GM21423 (cell line): Measurements from ENCODE around the gene BABAM2.
A peak's percentile ranks its signal among the peaks of the same experiment; 100 is the strongest.
"Not testable (repeated sequence)": the region's sequence is repeated elsewhere in the genome, so short reads cannot be mapped to it uniquely, and the experiment has no call there.

Experiments used
- ATAC-seq: cut with Tn5 transposase; IDR thresholded peaks from one replicate; pipeline ENCODE4 v1.9.1; 2021; ENCODE audit warnings: mild to moderate bottlenecking, moderate library complexity; ENCODE audit not compliant: unreplicated experiment

BABAM2 gene

DNA sequence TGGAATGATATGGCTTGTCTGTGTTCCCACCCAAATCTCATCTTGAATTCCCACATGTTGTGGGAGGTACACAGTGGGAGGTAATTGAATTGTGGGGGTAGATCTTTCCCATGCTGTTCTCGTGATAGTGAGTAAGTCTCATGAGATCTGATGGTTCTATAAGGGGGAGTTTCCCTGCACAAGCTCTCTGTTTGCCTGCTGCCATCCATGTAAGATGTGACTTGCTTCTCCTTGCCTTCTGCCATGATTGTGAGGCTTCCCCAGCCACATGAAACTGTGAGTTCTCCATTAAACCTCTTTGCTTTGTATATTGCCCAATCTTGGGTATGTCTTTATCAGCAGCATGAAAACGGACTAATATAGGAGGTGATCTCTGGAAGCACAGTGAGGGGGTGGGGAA is 78.4 kb downstream of the BABAM2 start:
- not testable (repeated sequence) for ATAC-seq

GRCh38 chr2:27972311-27972710 is 81.8 kb downstream of the BABAM2 start:
- ATAC-seq, result no peak

- ATAC-seq, result no peak
These were observed 83.1 kb downstream of the BABAM2 start for GRCh38 chr2:27973592-27973991.

GRCh38 chr2:27976308-27976707 is 85.8 kb downstream of the BABAM2 start:
- ATAC-seq, result no peak

GRCh38 chr2:27977731-27978312 is 87.3 kb downstream of the BABAM2 start:
- ATAC-seq, result no peak

DNA sequence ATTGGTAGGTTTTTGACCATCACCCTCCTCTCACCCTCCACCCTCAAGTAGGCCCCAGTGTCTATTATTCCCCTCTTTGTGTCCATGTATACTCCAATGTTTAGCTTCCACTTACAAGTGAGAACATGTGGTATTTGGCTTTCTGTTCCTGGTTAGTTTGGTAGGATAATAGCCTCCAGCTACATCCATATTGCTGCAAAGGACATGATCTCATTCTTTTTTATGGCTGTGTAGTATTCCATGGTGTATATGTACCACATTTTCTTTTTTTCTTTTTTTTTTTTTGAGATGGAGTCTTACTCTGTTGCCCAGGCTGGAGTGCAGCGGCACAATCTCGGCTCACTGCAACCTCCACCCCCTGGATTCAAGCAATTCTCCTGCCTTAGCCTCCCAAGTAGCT is 88.2 kb downstream of the BABAM2 start:
- not testable (repeated sequence) for ATAC-seq

- ATAC-seq, result peak; percentile 65
These were observed 89.7 kb downstream of the BABAM2 start for GRCh38 chr2:27980242-27980641.

DNA sequence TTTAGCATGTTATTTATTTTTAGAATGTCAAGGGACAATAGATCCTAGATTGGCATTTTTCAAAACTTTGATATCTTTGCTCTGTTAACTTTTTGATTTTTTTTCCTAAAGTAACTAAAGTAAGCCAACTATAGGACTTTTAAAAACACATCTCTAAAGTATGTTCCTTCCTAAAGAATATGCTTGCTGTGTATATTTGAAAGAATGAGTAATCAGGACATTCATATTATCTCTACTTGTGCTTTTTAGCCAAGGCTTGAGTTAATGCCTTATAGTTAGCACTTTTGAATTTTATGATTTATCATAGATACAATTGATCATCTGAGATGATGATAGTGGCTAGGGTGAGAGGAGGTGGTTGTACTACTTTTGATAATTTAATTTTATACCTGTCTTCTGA is 93.6 kb downstream of the BABAM2 start:
- ATAC-seq, result no peak

GRCh38 chr2:27988306-27988705 is 97.8 kb downstream of the BABAM2 start:
- ATAC-seq, result no peak

GRCh38 chr2:27988718-27989117 is 98.2 kb downstream of the BABAM2 start:
- ATAC-seq, result no peak

DNA sequence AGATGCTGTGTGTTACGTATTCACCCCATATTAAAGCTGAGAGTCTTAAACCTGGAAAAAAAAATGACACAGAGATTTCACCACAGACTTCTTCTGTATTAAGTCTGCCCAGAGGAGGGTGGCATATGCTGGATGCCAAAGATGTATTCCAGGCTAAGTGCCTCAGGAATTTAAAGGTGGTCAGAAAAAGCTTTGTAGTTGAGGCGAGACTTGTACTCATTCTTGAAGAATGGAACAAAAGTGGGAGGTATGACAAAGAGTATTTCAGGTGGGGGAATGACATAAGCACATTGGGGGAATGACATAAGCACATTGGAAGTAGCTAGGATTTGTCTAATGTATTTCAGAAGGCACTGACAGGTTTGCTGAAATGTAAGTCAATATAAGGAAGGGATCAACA is 98.6 kb downstream of the BABAM2 start:
- ATAC-seq, result no peak

- no peak for ATAC-seq
These were observed 99.6 kb downstream of the BABAM2 start for GRCh38 chr2:27990030-27990590.

GRCh38 chr2:27991146-27991545 is 100.6 kb downstream of the BABAM2 start:
- no peak for ATAC-seq

GRCh38 chr2:27992787-27993401 is 102.4 kb downstream of the BABAM2 start:
- no peak for ATAC-seq

GRCh38 chr2:27993402-27993787 is 102.9 kb downstream of the BABAM2 start:
- no peak for ATAC-seq

DNA sequence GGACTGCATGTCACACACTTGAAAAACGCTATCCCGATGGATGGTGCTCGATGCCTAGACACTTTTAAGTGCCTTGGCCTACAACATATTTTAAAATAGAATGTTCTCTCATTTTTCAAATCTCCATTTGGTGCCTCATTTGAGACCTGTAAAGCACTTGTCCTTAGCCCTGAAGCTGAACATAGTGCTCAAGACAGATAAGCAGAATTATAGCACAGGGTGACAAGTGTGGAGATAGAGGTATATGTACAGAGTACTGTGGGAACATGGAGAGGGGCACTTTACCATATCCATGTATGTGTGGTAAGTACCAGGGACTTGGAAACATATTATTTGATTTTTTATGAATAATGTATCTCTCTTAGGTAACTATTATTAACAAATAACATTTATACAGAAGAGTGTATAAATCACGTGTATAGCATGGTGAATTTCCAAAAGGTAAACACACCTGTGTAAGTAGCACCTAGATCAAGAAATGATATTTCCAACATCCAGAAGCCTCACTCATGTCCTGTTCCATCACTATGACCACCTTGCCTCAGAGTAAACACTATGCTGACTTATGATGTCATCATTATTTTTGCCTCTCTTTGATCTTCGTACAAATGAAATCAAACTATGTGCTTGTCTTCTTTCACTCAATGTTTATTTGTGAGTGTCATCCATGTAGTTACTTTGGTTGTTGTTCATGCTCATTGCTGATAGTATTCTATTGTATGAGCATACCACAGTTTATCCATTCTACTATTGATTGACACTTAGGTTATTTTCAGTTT is 103.6 kb downstream of the BABAM2 start:
- ATAC-seq, result no peak

DNA sequence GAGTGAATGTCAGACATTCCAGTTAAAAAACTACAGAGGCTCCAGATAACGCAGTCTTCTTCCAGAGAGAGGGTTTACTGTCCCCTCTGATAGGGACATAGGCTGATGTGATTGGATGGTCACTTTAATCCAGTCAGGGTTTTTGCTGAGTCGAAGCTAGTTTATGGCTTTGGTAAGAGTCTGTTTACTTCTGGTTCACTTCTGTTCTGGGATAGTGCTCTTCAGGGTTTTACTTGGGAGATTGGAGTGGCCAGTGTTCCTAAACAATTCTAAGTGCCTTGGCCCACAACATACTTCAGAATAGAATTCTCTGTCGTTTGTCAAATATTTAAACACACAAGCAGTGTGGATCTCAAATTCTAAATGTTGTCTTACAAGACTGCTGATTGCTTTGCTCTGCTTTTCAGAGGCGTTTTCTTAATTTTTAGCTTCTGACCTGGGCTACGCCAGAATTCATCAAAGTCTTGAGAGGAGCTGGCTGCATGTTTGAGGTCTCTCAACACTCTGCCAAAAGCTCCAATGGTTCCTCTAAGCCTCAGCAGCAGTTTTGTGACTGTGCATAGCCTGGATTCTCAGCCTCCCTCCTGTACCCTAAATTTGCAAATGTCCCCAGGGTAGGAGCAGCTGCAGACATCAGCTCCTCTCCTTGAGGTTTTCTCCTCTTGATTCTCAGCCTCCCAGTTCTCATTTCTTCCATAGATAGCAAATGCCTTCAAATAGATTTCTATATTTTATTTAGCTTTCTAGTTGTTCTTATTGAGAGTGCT is 105.8 kb downstream of the BABAM2 start:
- ATAC-seq, result no peak

GRCh38 chr2:28000287-28000686 is 109.8 kb downstream of the BABAM2 start:
- ATAC-seq, result no peak

DNA sequence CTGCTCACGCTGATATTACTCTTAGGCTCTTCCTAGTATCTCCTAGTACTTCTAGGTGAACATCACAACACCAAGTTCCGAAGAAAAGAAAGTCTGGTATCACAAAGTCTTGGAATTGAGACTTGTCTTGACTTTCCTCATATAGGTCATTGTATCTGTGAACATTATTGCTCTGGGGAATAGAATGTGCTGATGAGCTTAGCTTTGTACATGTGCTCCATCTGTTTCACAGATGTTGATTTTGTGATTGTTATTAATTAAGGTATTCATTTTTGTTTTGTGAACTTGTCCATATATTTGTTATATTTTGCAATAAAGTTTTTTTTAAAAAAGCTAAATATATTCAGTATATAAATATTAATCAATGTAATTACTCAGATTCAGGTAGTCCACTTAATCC is 111.7 kb downstream of the BABAM2 start:
- no peak for ATAC-seq

DNA sequence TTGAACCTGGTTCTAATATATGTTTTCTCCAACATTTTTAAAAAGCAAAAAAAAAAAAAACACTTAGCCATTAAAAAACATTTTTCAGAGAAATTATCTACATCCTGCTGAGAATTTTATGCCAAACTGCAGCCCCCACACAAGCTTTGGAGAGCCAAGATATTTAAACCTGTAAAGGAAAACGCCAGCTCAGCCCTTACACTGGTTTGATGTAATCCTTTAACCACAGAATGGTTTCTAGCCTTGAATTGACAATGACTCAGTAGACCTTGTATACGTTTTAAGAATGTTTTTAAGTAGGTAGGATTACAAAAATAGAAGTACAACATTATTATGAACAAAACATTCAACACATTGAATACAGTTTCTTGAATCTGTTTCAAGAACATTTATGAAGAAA is 113.6 kb downstream of the BABAM2 start:
- ATAC-seq, result no peak

GRCh38 chr2:28009732-28010131 is 119.2 kb downstream of the BABAM2 start:
- ATAC-seq, result no peak
